DND-41 (cell line): ENCODE measurements around the gene CADM2.

Experiments used
- EZH2 ChIP-seq: IDR thresholded peaks from 3 replicates; pipeline ENCODE4 v1.6.1; 2012; ENCODE audit warnings: borderline replicate concordance, low read depth, mild to moderate bottlenecking, moderate library complexity, low read length, inconsistent platforms; ENCODE audit not compliant: severe bottlenecking
- TF ChIP-seq, protein P1 (sequence below): IDR thresholded peaks from 2 replicates; pipeline ENCODE4 v1.5.1; 2012; ENCODE audit warnings: borderline replicate concordance, low read length, moderate library complexity, mild to moderate bottlenecking; ENCODE audit not compliant: poor library complexity, severe bottlenecking; ENCODE audit errors: extremely low read depth

DNA sequence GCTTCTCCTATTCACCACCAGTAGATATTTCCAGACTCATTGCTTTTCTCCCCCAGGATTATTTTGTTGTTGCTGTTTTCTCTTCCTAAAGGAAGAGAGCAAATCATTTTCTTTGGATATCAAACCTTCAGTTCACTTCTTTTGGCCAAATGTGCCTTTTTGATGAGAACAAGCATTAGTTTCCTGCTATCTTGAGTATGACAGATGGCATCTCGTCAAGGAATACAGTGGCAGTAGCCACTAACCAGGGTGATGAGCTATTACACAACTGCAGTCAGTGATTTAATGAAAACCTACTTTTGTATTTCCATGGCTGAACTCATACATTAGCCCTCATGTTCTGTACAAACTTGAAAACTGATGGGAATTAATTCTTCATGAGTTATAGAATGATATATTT lies 354.6 kb downstream of the CADM2 start:
- TF ChIP-seq, protein P1, sequence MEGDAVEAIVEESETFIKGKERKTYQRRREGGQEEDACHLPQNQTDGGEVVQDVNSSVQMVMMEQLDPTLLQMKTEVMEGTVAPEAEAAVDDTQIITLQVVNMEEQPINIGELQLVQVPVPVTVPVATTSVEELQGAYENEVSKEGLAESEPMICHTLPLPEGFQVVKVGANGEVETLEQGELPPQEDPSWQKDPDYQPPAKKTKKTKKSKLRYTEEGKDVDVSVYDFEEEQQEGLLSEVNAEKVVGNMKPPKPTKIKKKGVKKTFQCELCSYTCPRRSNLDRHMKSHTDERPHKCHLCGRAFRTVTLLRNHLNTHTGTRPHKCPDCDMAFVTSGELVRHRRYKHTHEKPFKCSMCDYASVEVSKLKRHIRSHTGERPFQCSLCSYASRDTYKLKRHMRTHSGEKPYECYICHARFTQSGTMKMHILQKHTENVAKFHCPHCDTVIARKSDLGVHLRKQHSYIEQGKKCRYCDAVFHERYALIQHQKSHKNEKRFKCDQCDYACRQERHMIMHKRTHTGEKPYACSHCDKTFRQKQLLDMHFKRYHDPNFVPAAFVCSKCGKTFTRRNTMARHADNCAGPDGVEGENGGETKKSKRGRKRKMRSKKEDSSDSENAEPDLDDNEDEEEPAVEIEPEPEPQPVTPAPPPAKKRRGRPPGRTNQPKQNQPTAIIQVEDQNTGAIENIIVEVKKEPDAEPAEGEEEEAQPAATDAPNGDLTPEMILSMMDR: no peak
- no peak for TF ChIP-seq EZH2
